ENCODE results near the gene PLEKHG5. TPM values are rescaled to one million over a fixed set of nuclear protein-coding genes. Genes with fewer than 3 reads are reported as not detected.

PLEKHG5 gene
- total and polyA plus RNA-seq, 5 donors from 2014 or later = 0.65 to 5.0 (median 0.86) TPM; not detected in 1

- no peaks in the 10 kb centered on the region for H3K9me3 Mint-ChIP-seq
- Histone ChIP-seq H3K27ac (ENCODE audit: insufficient read depth, low read length, poor library complexity, severe bottlenecking) (no peak overlapping the region), H3K4me3 (ENCODE audit: low read depth, low read length) (no peak overlapping the region), H3K36me3 (ENCODE audit: control insufficient read depth, insufficient read depth, low read length) (no peaks in the 10 kb centered on the region), H3K4me1 (ENCODE audit: control insufficient read depth, insufficient read depth, low read length, poor library complexity, severe bottlenecking) (peaks cover 4% of the 10 kb centered on the region), H3K9me3 (ENCODE audit: control insufficient read depth in 2 of 2, low read length in 2 of 2) (no peaks in the 10 kb centered on the region), H3K27me3 (ENCODE audit: control insufficient read depth, insufficient read depth, low read length) (no peaks in the 10 kb centered on the region)
- peaks cover 0 to 7% (median 4%) of the 10 kb centered on the region in 4 donors for H3K4me1 Mint-ChIP-seq
- ATAC-seq (ENCODE audit: low read depth in 2 of 2) (no peak), DNase-seq (no peak)
- H3K4me3 Mint-ChIP-seq = no peak overlapping the region
- peaks cover 3% of the 10 kb centered on the region for H3K36me3 Mint-ChIP-seq
- peaks cover 7% of the 10 kb centered on the region for H3K27me3 Mint-ChIP-seq
- no peak overlapping the region for H3K27ac Mint-ChIP-seq
Measured at GRCh38 chr1:6477039-6477820, 14.2 kb downstream of the PLEKHG5 start.

- no peaks in the 10 kb centered on the region for H3K36me3 ChIP-seq (ENCODE audit: control insufficient read depth, insufficient read depth, low read length)
- no peaks in the 10 kb centered on the region for H3K9me3 ChIP-seq (ENCODE audit: control insufficient read depth in 2 of 2, low read length in 2 of 2)
- H3K27me3 ChIP-seq (ENCODE audit: control insufficient read depth, insufficient read depth, low read length) = no peaks in the 10 kb centered on the region
- H3K27ac Mint-ChIP-seq = no peak overlapping the region
- H3K4me3 ChIP-seq (ENCODE audit: low read depth, low read length) = no peak overlapping the region
- H3K9me3 Mint-ChIP-seq = no peaks in the 10 kb centered on the region
- DNase-seq (no peak), ATAC-seq (ENCODE audit: low read depth in 2 of 2) (no peak)
- peaks cover 7% of the 10 kb centered on the region for H3K27me3 Mint-ChIP-seq
- H3K4me1 ChIP-seq (ENCODE audit: control insufficient read depth, insufficient read depth, low read length, poor library complexity, severe bottlenecking) = peaks cover 4% of the 10 kb centered on the region
- no peak overlapping the region for H3K4me3 Mint-ChIP-seq
- no peak overlapping the region for H3K27ac ChIP-seq (ENCODE audit: insufficient read depth, low read length, poor library complexity, severe bottlenecking)
- peaks cover 0 to 7% (median 4%) of the 10 kb centered on the region in 4 donors for H3K4me1 Mint-ChIP-seq
- H3K36me3 Mint-ChIP-seq = peaks cover 3% of the 10 kb centered on the region
Measured at GRCh38 chr1:6476483-6476882, 15.0 kb downstream of the PLEKHG5 start.

GRCh38 chr1:6475381-6476133 lies 15.9 kb downstream of the PLEKHG5 start:
- peaks cover 0 to 7% (median 4%) of the 10 kb centered on the region in 4 donors for H3K4me1 Mint-ChIP-seq
- peak overlapping the region in 2 of 4 donors; percentile 47 to 71 for H3K4me3 Mint-ChIP-seq
- peaks cover 3% of the 10 kb centered on the region for H3K36me3 Mint-ChIP-seq
- Histone ChIP-seq H3K4me1 (ENCODE audit: control insufficient read depth, insufficient read depth, low read length, poor library complexity, severe bottlenecking) (peaks cover 4% of the 10 kb centered on the region), H3K27me3 (ENCODE audit: control insufficient read depth, insufficient read depth, low read length) (no peaks in the 10 kb centered on the region), H3K27ac (ENCODE audit: insufficient read depth, low read length, poor library complexity, severe bottlenecking) (no peak overlapping the region), H3K4me3 (ENCODE audit: low read depth, low read length) (no peak overlapping the region), H3K36me3 (ENCODE audit: control insufficient read depth, insufficient read depth, low read length) (no peaks in the 10 kb centered on the region), H3K9me3 (ENCODE audit: control insufficient read depth in 2 of 2, low read length in 2 of 2) (no peaks in the 10 kb centered on the region)
- peak; percentile 85 to 96 for ATAC-seq (ENCODE audit: low read depth in 2 of 2)
- no peak overlapping the region for H3K27ac Mint-ChIP-seq
- peaks cover 7% of the 10 kb centered on the region for H3K27me3 Mint-ChIP-seq
- H3K9me3 Mint-ChIP-seq = no peaks in the 10 kb centered on the region
- peak; percentile 65 to 79 (median 71) for DNase-seq

- Histone ChIP-seq H3K27ac (ENCODE audit: insufficient read depth, low read length, poor library complexity, severe bottlenecking) (no peak overlapping the region), H3K4me3 (ENCODE audit: low read depth, low read length) (no peak overlapping the region), H3K36me3 (ENCODE audit: control insufficient read depth, insufficient read depth, low read length) (no peaks in the 10 kb centered on the region), H3K27me3 (ENCODE audit: control insufficient read depth, insufficient read depth, low read length) (no peaks in the 10 kb centered on the region), H3K4me1 (ENCODE audit: control insufficient read depth, insufficient read depth, low read length, poor library complexity, severe bottlenecking) (peaks cover 4% of the 10 kb centered on the region), H3K9me3 (ENCODE audit: control insufficient read depth in 2 of 2, low read length in 2 of 2) (no peaks in the 10 kb centered on the region)
- DNase-seq (no peak), ATAC-seq (ENCODE audit: low read depth in 2 of 2) (no peak)
- Mint-ChIP-seq H3K9me3 (no peaks in the 10 kb centered on the region), H3K4me1 (peaks cover 0 to 7% (median 4%) of the 10 kb centered on the region in 4 donors), H3K36me3 (peaks cover 3% of the 10 kb centered on the region), H3K4me3 (no peak overlapping the region), H3K27me3 (peaks cover 7% of the 10 kb centered on the region), H3K27ac (no peak overlapping the region)
Measured at GRCh38 chr1:6474815-6475282, 16.6 kb downstream of the PLEKHG5 start.

GRCh38 chr1:6473974-6474814 lies 17.3 kb downstream of the PLEKHG5 start:
- no peak overlapping the region for H3K4me3 ChIP-seq (ENCODE audit: low read depth, low read length)
- H3K4me1 Mint-ChIP-seq = peaks cover 0 to 7% (median 4%) of the 10 kb centered on the region in 4 donors
- H3K27ac Mint-ChIP-seq = no peak overlapping the region
- H3K27ac ChIP-seq (ENCODE audit: insufficient read depth, low read length, poor library complexity, severe bottlenecking) = no peak overlapping the region
- ATAC-seq (ENCODE audit: low read depth in 2 of 2) (no peak), DNase-seq (no peak)
- H3K36me3 ChIP-seq (ENCODE audit: control insufficient read depth, insufficient read depth, low read length) = no peaks in the 10 kb centered on the region
- H3K27me3 ChIP-seq (ENCODE audit: control insufficient read depth, insufficient read depth, low read length) = no peaks in the 10 kb centered on the region
- no peaks in the 10 kb centered on the region for H3K9me3 ChIP-seq (ENCODE audit: control insufficient read depth in 2 of 2, low read length in 2 of 2)
- peaks cover 3% of the 10 kb centered on the region for H3K36me3 Mint-ChIP-seq
- peaks cover 4% of the 10 kb centered on the region for H3K4me1 ChIP-seq (ENCODE audit: control insufficient read depth, insufficient read depth, low read length, poor library complexity, severe bottlenecking)
- H3K27me3 Mint-ChIP-seq = peaks cover 7% of the 10 kb centered on the region
- no peaks in the 10 kb centered on the region for H3K9me3 Mint-ChIP-seq
- H3K4me3 Mint-ChIP-seq = no peak overlapping the region

GRCh38 chr1:6473156-6473555 lies 18.3 kb downstream of the PLEKHG5 start:
- peaks cover 4% of the 10 kb centered on the region for H3K4me1 ChIP-seq (ENCODE audit: control insufficient read depth, insufficient read depth, low read length, poor library complexity, severe bottlenecking)
- no peak overlapping the region for H3K27ac ChIP-seq (ENCODE audit: insufficient read depth, low read length, poor library complexity, severe bottlenecking)
- no peaks in the 10 kb centered on the region for H3K27me3 ChIP-seq (ENCODE audit: control insufficient read depth, insufficient read depth, low read length)
- Mint-ChIP-seq H3K4me1 (peaks cover 0 to 7% (median 4%) of the 10 kb centered on the region in 4 donors), H3K27ac (no peak overlapping the region), H3K9me3 (no peaks in the 10 kb centered on the region), H3K4me3 (no peak overlapping the region), H3K36me3 (no peaks in the 10 kb centered on the region), H3K27me3 (peaks cover 4% of the 10 kb centered on the region)
- H3K4me3 ChIP-seq (ENCODE audit: low read depth, low read length) = no peak overlapping the region
- ATAC-seq (ENCODE audit: low read depth in 2 of 2) (no peak), DNase-seq (no peak)
- no peaks in the 10 kb centered on the region for H3K9me3 ChIP-seq (ENCODE audit: control insufficient read depth in 2 of 2, low read length in 2 of 2)
- no peaks in the 10 kb centered on the region for H3K36me3 ChIP-seq (ENCODE audit: control insufficient read depth, insufficient read depth, low read length)

GRCh38 chr1:6472391-6472790 lies 19.1 kb downstream of the PLEKHG5 start:
- no peaks in the 10 kb centered on the region for H3K27me3 ChIP-seq (ENCODE audit: control insufficient read depth, insufficient read depth, low read length)
- no peak overlapping the region for H3K4me3 Mint-ChIP-seq
- peaks cover 0 to 9% (median 4%) of the 10 kb centered on the region in 4 donors for H3K4me1 Mint-ChIP-seq
- H3K27ac Mint-ChIP-seq = no peak overlapping the region
- no peak for ATAC-seq (ENCODE audit: low read depth in 2 of 2)
- H3K27ac ChIP-seq (ENCODE audit: insufficient read depth, low read length, poor library complexity, severe bottlenecking) = no peak overlapping the region
- H3K4me1 ChIP-seq (ENCODE audit: control insufficient read depth, insufficient read depth, low read length, poor library complexity, severe bottlenecking) = peaks cover 4% of the 10 kb centered on the region
- H3K27me3 Mint-ChIP-seq = peaks cover 4% of the 10 kb centered on the region
- H3K36me3 ChIP-seq (ENCODE audit: control insufficient read depth, insufficient read depth, low read length) = no peaks in the 10 kb centered on the region
- no peak for DNase-seq
- no peaks in the 10 kb centered on the region for H3K36me3 Mint-ChIP-seq
- H3K4me3 ChIP-seq (ENCODE audit: low read depth, low read length) = no peak overlapping the region
- H3K9me3 ChIP-seq (ENCODE audit: control insufficient read depth in 2 of 2, low read length in 2 of 2) = no peaks in the 10 kb centered on the region
- no peaks in the 10 kb centered on the region for H3K9me3 Mint-ChIP-seq

All from CD4-positive, CD25-positive, alpha-beta regulatory T cell (primary cell).